HG03469 (cell line): Measurements from ENCODE around the gene CLN6.
"Not testable (repeated sequence)": the region's sequence is repeated elsewhere in the genome, so short reads cannot be mapped to it uniquely, and the experiment has no call there.

Source experiments
- ATAC-seq: cut with Tn5 transposase; IDR thresholded peaks from one replicate; pipeline ENCODE4 v1.9.1; 2021; ENCODE audit warnings: mild to moderate bottlenecking, moderate library complexity, moderate number of reproducible peaks; ENCODE audit not compliant: unreplicated experiment

Gene CLN6

GRCh38 chr15:68192804-68193486 is 36.6 kb downstream of the CLN6 start:
- ATAC-seq, result no peak

- ATAC-seq, result no peak
Observed at GRCh38 chr15:68192117-68192516, 37.4 kb downstream of the CLN6 start.

DNA sequence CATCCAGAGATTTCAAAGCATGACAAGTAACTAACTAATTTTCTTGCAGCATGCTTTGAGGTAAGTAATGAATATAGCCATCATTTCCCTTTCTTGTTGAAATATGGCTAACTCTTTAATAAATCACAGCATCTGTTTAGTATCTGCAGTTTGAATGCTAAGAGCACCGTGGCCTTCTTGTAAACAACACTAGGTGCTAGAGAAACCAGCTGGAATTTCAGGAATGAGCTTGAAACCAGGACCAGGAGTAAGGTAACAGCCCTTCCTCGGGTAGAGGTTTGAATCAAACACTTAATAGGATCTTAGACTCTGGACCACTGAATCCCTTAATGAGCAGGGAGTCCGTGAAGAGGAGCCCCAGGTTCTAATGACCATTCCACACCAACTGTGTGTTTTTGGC is 38.0 kb downstream of the CLN6 start:
- no peak for ATAC-seq

DNA sequence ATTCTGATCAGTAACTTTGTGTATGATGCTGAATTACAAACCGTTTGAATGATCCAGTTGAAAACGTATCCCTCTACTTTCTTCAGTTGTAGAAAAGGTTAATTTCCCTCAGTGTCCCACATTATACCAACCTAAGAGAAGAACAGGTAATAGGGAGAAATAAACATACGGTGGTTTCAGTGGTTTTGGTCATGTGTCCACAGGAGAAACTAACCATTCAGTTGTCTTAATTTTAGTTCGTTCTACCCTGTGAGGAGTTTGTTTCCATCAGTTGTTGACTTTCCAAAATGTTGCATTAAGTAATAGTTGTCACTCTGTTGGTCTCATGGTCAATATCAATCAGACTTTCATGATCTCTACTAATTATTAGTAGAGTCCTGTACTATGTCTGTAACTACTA is 39.5 kb downstream of the CLN6 start:
- ATAC-seq, result no peak

DNA sequence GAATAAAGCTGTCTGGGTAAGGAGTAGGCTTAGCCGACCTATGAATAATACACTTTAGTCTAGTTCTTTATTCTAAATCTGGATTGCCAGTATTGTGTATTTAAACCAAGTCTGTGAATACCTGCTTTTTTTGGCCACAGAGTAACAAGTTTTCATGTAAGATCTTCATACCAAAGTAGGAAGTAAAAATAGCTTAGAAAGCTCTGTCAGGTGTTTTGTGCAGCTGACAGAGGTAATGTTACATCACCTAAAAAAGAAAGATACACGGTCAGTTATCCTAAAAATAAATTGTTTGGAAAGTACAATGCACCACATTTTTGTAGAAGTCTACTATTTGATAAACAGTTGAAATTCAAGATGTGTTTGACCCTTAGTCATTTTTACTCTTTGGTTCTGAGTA is 40.9 kb downstream of the CLN6 start:
- ATAC-seq, result no peak

DNA sequence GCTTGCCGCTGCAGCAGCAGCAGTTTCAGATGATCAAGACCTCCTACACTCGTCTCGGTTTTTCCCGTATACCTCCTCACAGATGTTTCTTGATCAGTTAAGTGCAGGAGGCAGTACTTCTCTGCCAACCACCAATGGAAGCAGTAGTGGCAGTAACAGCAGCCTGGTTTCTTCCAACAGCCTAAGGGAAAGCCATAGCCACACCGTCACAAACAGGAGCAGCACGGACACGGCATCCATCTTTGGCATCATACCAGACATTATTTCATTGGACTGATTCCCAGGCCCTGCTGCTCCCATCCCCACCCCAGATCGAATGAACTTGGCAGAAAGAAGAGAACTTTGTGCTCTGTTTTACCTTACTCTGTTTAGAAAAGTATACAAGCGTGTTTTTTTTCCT is 42.0 kb downstream of the CLN6 start:
- no peak for ATAC-seq

DNA sequence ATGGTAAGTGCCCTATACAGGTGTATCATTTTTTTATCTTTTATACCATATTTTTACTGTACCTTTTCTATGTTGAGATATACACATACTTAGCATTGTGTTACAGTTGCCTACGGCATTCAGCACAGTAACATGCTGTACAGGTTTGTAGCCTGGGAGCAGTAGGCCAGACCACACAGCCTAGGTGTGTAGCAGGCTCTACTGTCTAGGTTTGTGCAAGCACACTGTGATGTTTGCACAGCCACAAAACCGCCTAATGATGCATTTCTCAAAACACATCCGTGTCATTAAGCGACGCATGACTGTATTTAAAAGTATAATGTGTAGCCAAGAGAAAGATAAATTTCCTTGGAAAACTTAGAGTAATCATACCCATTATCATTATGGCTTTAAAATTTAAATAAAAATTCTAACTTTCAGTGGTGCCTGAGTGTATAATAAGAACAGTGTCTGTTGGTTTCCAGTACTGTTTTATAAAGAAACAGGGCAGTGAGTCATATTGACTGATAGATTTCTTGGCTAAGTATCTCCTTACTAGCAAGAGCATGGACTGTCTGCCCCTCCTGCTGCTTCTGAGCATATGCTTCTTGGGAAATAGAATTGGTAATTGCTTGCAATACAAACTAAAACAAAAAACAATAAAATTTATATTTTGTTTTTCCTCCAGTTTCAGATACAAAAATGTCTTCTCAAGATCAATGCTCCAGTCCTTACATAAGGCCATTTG is 42.7 kb downstream of the CLN6 start:
- no peak for ATAC-seq

GRCh38 chr15:68184616-68185480 is 44.7 kb downstream of the CLN6 start:
- no peak for ATAC-seq

DNA sequence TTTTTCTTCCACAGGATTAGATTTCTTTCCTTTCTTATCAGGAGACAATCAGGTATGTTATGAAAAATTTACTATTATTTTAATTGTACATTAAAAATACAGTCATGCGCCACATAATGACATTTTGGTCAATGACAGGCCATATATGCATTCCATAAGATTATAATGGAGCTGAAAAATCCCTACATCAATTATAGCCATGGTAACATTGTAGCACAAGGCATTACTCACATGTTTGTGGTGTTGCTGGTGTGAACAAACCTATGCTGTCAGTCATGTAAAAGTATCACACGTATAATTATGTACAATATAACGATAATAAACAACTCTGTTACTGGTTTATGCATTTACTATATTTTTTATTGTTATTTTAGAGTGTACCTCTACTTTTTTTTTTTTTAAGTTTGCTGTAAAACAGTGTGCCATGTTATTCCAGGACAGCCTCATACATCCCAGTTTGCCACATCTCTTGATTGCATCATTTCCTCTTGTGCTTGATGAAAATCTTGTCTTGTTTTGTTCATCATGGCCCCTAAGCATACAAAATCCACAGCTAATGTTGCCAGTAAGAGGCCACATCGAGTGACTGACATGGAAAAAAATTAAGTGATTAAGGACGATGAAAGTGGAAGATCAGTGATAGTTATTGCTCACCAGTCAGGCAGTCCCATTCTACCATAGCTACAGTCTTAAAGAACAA is 45.8 kb downstream of the CLN6 start:
- no peak for ATAC-seq

GRCh38 chr15:68177742-68178141 is 51.8 kb downstream of the CLN6 start:
- ATAC-seq, result no peak

GRCh38 chr15:68176601-68177000 is 52.9 kb downstream of the CLN6 start:
- ATAC-seq, result no peak

DNA sequence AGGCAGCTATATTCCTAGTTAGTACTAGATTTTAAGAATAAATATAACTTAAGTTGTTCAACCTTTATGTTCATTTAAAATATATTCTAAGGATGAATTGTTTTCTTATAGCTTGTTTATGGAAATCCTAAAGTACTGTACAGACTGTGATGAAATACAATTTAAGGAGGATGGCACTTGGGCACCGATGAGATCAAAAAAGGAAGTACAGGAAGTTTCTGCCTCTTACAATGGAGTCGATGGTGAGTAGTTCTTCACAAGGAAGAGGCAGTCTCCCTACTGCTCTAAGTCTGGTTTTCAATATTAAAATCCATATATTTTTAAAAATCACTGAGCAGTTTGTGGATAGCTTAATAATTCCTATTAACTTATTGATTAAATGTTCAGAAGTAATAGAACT is 54.0 kb downstream of the CLN6 start:
- ATAC-seq, result no peak

- ATAC-seq, result no peak
Observed at GRCh38 chr15:68173119-68173518, 56.4 kb downstream of the CLN6 start.

GRCh38 chr15:68172037-68172436 is 57.5 kb downstream of the CLN6 start:
- ATAC-seq, result not testable (repeated sequence)

GRCh38 chr15:68166847-68167246 is 62.7 kb downstream of the CLN6 start:
- ATAC-seq, result no peak

- ATAC-seq, result no peak
Observed at GRCh38 chr15:68163191-68163590, 66.3 kb downstream of the CLN6 start.

GRCh38 chr15:68158046-68158628 is 71.4 kb downstream of the CLN6 start:
- no peak for ATAC-seq

GRCh38 chr15:68157074-68157473 is 72.5 kb downstream of the CLN6 start:
- no peak for ATAC-seq
